NT2/D1 (cell line): ENCODE measurements around the gene BIN1.

Experiments
- SUZ12 ChIP-seq: IDR thresholded peaks from 2 replicates; pipeline ENCODE4 v1.6.1; 2011; ENCODE audit not compliant: insufficient read length, insufficient read depth; ENCODE audit errors: extremely low read depth
- YY1 ChIP-seq: IDR thresholded peaks from 2 replicates; pipeline ENCODE4 v1.6.1; 2011; ENCODE audit not compliant: insufficient read length, insufficient read depth
- ZNF274 ChIP-seq: IDR thresholded peaks from 2 replicates; pipeline ENCODE4 v1.6.1; 2011; ENCODE audit warnings: mild to moderate bottlenecking, low read depth, low read length

- TF ChIP-seq ZNF274 = no peak
- no peak for TF ChIP-seq SUZ12
- no peak for TF ChIP-seq YY1
Observed at GRCh38 chr2:127049927-127050802, 56.8 kb downstream of the BIN1 start.
